ENCODE measurements around the gene ZNF81.
"Not testable (repeated sequence)": the region's sequence is repeated elsewhere in the genome, so short reads cannot be mapped to it uniquely, and the experiment has no call there.

ZNF81 gene

DNA sequence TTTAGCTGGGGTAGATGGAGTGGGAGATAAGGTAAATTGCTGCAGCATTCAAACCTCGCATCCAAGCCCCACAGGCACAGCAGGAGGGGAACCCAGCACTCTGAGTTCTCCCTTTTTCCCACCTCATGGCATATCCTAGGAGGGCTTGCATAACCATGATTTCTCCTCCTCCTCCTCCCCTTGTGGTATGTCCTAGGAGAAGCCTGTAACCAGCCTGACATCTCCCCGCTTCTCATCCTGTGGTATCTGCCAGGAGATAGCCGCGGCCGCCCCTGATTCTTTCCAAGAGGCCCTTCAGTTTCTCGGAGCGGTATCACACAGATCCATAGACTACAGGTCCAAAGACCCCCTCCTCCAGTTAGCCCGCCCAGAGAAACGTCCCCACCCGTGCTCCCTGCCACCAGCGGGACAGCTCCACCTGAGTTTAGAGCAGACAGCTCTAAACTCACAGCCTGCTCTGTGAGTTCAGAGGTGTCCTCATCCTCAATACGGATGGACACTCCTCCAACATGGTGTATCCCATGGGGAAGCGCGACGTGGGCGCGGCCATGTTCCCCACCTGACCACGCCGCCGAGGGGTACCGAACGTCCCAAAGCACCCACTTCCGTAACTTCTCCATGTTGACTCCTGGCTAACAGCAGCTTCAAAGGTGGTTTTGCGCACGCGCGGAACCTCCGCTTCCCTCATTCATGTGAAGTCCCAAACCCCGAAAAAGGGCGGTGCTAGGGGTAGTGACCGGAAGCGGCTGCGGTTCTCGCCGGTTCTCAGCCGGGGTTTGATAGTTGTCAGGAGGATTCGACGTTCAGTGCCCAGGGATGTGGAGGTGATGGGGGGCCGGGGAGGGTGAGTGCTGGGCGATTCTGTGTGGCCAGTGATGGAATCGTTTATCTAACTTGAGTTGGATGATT lies at the start of gene ZNF81:
TSS of gene ZNF81 (plus strand) at position 739 of the 909 bp plus-strand sequence. CDS start 9,366 bp downstream, outside the sequence.
- peak; percentile 45 for DNase-seq

DNA sequence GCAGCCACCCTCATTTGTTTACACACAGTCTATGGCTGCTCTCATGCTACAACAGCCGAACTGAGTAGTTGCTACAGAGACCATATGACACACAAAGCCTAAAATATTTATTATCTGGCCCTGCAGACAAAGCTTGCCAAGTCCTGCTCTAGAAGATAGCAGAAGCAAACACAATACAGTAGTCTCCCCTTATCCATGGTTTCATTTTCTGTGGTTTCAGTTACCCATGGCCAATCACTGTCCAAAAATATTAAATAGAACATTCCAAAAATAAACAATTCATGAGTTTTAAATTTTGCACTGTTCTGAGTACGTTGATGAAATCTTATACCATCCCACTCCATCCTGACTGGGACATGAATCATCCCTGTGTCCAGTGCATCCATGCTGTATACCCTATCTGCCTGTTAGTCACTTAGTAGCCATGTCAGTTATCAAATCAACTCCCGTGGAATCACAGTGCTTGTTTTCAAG lies 40.2 kb upstream of the ZNF81 start:
- DNase-seq: no peak

DNA sequence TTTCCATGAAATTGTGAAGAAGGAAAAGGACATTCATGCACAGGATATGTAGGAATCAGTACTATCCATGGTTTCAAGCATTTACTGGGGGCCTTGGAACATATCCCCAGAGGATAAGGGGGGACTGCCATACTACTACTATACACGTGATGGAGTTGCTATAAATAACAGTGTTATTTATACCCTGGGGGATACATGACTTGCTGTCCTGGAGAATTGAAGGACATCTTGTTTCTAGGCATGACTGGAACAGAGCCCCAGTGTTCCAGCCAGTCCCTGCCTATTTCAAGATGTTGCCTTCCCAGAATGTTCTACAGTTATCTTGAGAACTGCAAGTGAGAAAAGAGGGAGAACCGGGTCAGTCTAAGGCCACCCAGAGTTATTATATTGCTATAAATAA lies 39.6 kb upstream of the ZNF81 start:
- no peak for DNase-seq

DNA sequence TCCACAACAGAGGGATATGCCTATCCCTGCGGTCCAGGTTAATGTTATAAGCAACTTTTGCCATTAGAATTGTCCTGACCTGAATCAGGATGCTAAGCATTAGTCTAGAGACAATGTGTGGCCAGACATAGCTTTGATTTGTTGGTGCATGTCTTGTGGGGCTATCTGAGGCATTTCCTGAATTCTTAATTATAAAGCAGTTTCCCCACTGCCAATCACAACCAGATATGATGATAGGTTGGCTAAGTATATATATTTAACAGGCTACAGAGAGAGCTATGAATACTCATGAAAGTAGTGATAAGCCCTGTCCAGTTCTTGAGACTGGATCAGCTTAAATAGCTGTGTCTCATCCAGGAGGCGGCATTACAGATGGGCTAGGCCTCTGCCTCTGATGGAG lies 37.8 kb upstream of the ZNF81 start:
- DNase-seq: no peak

DNA sequence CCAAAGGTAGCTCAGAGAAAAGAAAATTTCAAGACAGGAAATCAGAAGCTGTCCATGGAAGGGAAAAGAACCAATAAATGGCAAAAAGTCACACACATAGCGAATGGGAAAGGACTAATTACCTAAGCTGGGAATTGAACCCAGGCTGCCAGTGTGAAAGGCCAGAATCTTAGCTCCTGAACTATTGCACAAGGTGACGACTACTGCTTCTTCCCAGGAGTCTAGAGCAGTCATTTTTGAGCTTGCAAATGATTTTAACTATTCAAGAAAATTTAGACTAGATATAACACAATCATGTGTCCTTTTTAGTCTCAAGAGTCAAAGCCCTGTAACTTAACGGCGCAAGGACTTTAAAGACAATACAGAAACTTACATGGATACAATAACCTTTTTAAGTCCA lies 34.1 kb upstream of the ZNF81 start:
- DNase-seq: no peak

DNA sequence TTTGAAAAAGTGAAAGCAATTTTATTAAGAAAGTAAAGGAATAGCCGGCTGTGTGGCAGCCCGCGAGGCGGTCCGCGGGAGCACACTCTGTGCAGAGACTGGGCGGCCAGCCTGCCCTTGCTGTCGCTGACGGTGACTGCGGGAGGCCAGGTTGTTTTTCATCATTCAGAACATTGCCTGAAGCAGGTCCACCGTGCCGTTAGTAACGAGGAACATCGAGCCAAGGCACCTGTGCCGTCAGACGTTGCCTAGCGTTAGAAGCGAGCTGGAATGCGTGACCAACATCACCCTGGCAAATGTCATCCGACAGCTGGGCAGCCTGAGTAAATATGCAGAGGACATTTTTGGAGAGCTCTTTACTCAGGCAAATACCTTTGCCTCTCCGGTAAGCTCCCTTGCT lies 33.6 kb upstream of the ZNF81 start:
- DNase-seq: not testable (repeated sequence)

DNA sequence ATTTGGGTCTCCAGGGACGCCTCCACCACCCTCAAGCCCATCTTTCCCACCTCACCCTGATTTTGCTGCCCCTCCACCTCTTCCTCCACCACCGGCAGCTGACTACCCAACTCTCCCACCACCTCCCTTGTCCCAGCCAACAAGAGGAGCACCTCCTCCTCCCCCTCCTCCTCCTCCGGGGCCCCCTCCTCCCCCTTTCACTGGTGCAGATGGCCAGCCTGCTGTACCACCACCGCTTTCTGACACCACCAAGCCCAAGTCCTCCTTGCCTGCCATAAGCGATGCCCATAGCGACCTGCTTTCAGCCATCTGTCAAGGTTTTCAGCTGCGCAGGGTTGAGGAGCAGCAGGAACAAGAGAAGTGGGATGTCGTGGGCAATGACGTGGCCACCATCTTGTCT lies 32.4 kb upstream of the ZNF81 start:
- no peak for DNase-seq

DNA sequence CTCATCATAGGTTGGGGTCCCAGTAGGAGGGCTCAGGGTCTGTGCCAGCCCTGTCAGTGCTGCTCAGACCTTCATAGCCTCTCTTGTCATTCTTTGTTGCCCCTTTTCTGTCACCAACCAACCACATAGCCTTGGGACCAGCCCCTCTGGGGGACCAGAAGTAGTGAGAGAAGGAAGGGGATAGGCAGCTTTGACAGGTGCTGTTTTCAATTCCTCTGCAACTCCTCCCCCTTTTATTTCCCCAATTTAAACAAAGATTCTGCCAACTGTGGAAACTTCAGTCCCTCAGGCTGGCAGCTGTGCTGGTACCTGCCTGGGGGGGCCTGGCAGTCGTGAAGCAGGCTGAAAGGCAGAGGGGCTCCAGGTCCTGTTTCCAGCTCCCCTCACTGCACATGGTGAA lies 30.9 kb upstream of the ZNF81 start:
- DNase-seq: not testable (repeated sequence)

DNA sequence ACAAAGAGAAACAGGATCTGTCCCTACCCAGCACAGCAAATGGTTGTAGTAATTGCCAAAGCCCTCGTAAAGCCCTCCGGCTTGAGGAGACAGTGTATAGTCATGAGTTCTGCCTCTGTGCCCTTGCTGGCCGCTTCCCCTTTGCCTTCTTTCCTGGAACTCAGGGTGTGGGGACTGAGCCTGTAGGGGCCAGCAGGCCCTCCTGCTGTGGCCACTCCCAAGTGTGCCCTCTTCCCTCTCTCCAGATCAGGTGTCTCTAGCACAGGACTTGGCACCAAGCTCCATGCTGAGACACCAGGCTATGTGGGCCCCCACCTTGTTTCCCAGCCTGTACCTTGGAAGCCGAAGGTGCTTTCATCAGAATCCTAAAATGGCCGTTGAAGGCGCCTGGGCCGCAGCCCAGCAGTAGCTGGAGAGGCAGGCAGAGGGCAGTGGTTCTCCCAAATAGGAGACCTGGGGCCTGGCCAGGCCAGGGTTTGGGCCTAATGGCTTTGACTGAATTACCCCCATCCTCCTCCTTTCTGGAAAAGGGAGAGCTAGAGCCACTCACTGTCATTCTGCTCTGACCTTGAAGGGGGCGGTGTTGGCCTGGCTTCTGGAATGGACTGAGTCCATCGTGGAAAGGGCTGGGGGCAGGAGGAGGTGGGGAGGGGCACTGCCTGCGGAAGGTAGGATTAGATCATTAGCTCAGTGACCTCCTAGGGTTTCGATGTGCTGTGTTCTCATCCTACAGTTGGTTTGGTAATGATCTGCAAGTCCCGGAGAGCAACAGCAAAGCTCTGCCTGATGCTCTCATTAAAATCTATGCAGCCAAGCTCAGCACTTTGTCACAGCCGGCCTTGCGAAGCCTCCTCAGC lies 30.1 kb upstream of the ZNF81 start:
- DNase-seq: not testable (repeated sequence)

DNA sequence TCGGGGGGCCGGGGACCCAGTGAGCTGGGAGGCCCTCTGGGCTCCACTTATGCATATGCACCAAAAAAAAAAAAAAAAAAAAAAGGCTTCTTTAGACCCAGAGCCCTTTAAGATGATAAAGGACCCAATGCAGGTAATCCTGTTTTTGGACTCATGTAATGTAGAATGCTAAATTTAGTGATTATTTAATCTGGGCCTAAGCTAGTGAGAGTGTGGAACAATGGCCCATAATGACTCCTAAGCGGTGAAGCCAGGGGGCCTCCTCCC lies 29.5 kb upstream of the ZNF81 start:
- DNase-seq: not testable (repeated sequence)

DNA sequence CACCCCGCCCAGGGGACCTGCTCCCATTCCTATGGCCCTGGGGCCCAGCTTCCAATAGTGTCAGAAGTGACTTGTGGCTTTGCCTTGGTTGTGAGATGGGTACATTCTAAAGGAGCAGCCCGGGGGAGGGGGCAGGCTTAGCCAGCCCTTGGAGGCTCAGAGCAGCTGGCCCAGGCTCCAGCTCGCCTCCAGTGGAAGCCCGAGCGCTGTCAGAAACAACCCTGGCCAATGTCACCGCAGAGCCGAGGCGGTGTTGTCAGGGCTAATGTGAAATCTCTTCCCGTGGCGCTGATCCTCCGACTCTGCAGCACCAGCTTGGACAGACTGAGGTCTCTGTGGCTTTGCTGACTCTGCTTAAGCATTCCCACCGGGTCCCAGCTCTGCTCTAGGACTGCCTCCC lies 29.2 kb upstream of the ZNF81 start:
- DNase-seq: no peak

DNA sequence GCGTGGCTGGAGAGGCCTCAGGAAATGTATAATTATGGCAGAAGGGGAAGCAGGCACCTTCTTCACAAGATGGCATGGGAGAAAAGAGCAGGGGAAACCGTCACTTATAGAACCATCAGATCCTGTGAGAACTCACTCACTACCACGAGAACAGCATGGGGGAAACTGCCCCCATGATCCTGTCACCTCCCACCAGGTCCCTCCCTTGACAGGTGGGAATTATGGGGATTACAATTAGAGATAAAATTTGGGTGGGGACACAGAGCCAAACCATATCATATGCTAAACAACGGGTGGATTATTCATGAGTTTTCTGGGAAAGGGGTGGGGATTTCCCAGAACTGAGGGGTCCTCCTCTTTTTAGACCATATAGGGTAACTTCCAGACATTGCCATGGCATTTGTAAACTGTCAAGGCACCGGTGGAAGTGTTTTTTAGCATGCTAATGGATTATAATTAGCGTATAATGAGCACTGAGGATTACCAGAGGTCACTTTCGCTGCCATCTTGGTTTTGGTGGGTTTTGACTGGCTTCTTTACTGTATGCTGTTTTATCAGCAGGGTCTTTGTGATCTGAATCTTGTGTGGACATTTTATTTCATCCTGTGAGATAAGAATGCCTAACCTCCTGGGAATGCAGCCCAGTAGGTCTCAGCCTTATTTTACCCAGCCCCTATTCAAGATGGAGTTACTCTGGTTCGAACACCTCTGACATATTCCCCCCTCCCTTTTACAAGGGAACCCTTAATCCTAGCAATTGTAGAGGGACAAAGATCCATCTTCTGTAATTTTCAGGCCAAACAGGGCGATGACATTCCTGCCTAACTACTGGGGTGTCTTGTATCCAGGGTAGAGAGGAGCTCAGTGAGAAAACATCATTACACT lies 27.6 kb upstream of the ZNF81 start:
- DNase-seq: no peak

DNA sequence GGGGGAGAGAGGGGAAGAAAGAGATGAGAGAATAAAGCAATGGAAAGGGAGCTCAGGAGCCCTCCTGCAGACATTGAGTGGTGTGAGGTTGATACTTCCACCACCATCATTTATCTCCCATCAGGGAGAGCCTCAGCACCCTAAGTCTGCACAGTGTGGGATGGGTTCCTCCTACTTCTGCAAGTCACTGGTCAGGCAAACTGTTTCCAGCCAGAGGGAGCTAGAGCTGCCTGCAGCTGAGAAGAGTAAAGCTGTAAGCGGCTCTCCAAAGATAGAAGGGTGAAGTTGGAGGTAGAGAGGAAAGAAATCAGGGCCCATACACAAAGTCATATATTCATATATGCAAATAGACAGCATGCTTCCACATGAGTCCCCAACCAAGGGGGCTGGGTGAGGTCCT lies 21.9 kb upstream of the ZNF81 start:
- no peak for DNase-seq

DNA sequence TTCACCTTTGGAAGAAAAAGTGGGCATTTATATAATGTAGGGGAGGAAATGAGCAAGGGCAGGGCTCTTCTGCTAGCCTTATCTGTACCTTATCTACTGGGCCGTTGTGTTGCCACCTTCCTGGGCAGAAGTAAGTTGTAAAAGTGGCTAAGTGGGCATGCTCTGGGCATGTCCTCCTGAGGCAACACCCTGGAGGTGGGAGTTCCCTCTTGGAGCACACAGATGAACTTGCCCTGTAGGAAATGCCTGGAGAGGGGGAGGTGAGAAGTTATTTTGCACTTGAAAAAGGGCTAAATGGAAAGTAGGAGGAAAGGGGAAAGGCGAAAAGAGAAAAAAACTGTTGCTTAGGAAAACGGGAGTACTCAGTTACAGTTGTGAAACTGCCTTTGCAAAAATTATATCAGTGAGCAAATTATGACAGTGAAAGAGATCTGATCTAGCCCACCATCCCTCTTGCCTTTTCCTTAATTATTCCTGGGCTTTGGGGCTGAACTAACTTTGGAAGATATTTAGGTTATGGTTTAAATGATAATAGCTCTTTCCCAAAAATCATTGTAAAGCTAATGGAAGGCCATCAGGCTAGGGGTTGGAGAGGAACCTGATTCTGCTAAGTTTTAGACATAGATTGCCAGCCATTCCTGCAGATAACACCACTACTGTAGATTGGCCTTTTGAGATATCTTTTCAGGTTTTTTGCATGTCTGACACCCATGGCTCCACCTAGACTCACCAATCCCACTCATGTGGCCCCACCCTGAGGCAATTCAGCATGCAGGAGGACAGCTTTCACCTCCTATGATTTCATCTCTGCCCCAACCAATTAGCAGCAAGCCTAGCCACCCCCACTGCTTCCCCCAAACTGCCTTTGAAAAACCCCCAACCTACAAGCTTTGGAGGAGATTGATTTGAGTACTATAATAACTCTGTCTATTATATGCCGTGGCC lies 20.5 kb upstream of the ZNF81 start:
- no peak for DNase-seq

DNA sequence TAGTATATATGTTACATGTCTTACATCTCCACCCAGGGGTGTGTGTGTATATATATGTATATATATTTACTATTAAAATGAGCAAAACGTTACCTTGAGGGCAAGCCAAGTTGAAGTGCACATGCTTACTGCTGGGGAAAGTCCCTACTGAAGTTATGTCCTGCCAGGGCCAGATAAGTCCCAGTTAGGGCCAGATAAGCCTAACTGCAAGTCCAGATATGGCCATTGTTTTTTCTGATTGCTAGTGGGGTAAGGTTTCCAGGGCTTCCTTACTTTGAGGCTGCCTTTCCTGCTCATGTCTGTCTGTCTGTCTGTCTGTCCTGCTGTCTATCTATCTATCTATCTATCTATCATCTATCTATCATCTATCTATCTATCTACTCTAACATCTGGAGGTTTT lies 19.3 kb upstream of the ZNF81 start:
- no peak for DNase-seq

DNA sequence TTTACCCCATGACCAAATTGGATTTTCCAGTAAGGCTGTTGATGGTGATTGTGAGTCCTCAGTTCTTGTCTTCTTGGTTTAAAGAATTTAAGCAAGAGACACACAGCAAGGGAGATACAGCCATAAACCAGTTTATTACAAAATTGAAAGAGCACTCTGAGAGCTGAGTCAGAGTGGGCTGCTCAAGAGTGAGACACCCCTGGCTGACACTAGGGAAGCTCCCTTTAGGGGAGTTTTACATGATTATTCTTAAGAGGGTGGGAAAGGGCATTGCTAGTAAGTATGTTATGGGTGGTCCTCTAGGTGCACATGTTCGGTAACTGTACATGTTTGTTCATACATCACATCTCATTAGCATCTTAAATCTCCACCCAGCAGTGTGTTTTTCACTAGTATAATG lies 18.8 kb upstream of the ZNF81 start:
- DNase-seq: no peak

DNA sequence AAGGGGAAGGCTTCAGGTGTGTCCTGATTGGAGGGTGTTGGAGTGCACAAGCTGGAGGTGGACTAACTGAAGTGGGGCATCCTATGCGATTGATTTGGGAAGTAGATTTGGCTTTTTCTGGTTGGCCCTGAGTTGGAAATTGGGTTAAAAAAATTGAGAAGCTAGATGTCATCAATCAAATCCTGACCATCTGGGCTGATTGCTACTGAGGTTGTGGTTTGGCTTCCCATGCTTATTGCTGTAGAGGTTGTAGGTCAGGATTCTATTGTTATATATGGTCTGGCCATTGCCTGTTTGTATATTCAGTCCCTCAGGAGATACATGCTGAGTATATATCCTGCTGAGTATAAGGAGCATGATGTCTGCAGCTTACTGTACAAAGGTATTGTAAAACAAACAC lies 7.7 kb upstream of the ZNF81 start:
- DNase-seq: no peak

DNA sequence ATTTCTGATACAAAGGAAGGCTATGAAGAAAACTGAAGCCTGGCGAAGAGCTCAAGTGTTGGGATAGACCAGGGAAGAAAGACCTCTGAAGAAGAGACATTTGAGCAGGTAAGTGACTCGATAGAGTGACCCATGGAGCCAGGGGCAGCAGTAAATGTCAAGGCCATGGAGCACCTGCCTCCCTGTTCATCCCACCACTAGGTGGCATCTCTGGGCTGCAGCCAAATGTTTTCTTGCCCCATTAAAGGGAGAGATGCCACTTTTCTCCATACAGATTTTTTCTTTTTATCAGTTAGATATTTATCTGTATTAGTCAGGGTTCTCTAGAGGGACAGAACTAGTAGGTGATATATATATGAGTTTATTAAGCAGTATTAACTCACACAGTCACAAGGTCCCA lies 4.9 kb upstream of the ZNF81 start:
- DNase-seq: peak; percentile 45

DNA sequence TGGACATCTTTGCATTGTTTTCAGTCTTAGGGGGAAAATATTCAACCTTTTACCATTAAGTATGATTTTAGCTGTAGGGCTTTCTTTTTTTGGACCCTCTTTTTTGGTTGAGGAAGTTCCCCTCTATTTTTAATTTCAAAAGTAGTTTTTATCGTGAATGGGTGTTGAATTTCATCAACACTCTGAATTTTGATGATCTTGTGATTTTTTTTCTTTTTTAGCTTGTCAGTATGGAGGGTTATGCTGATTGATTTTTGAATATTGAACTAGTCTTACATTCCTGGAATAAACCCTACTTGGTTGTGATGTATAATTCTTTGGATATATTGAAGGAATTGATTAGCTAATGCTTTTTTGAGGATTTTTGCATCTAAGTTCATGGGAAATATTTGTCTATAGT lies 1.7 kb downstream of the ZNF81 start:
- DNase-seq: no peak

DNA sequence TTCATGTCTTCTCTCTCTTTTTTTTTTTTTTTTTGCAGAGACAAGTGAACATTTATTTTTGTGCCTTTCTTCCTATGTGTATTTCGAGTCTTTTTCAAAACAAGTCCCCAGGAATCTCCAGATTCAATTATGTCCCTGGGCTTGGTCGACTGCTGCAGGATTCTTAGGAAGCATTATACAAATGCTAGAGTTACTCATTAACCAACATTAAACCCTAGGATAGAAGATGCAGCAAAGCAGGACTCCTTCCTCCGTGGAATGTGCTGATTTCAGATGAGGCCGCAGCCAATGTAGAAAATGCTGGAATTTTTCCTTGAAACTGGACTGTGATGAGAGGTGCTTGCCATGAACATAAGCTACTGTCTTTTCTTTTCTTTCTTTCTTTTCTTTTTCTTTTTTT lies 3.4 kb downstream of the ZNF81 start:
- no peak for DNase-seq

DNA sequence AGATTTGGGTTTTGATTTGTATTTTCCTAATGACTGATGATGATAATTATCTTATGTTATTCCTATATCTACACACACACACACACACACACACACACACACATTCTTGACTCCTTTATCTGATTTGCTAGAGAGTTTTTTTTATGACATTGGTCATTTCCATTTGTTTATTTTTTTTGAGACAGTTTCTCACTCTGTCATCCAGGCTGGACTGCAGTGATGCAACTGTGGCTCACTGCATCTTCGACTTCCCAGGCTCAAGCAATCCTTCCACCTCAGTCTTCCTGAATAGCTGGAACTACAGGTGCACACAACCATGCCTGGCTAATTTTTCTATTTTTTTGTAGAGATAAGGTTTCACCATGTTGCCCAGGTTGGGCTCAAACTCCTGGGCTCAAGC lies 6.7 kb downstream of the ZNF81 start:
- DNase-seq: no peak

DNA sequence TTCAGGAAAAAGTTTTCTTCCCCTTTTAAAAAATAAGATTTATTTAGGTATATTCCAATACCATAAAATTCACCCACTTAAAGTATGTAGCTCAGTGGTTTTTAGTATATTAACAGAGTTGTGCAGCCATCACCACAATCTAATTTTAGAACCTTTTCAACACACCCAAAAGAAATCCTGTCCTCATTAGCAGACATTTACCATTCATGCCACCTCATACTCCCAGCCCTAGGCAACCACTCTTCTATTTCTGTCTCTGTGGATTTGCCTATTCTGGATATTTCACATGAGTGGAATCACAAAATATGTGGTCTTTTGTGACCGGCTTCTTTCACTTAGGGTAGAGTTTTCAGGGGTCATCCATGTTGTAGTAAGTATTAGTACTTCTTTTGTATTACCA lies 7.4 kb downstream of the ZNF81 start:
- DNase-seq: no peak
